Suprapubic skin (tissue), 4 donors: ENCODE data around the gene SIX3. TPM values are rescaled to one million over a fixed set of nuclear protein-coding genes. Genes with fewer than 3 reads are reported as not detected.

ENCODE experiments used
- DNase-seq, 2 donors: peaks; one replicate each; pipeline ENCODE4 v3.0.0-alpha.2; 2019; ENCODE audit warnings: low spot score in 2 of 2
- H3K27ac ChIP-seq: fragments of 200-600 bp; sonication (generic); one replicate; pipeline ENCODE4 v1.5.1; 2019
- H3K27me3 ChIP-seq: fragments of 200-600 bp; sonication (generic); one replicate; pipeline ENCODE4 v1.5.1; 2019
- H3K36me3 ChIP-seq: fragments of 200-600 bp; sonication (generic); one replicate; pipeline ENCODE4 v1.5.1; 2019
- H3K4me1 ChIP-seq: fragments of 200-600 bp; sonication (generic); one replicate; pipeline ENCODE4 v1.5.1; 2019
- H3K4me3 ChIP-seq: fragments of 200-600 bp; sonication (generic); one replicate; pipeline ENCODE4 v1.5.1; 2019; ENCODE audit warnings: mild to moderate bottlenecking
- H3K9me3 ChIP-seq: fragments of 200-600 bp; sonication (generic); one replicate; pipeline ENCODE4 v1.5.1; 2019
- CTCF ChIP-seq, 2 donors: fragments of 200-600 bp in 1 of 2; fragments of 450-650 bp in 1 of 2; sonication (generic) in 1 of 2; IDR thresholded peaks; one replicate each; pipeline ENCODE4 v1.5.1; 2016 to 2019; ENCODE audit warnings: antibody characterized with exemption in 2 of 2, mild to moderate bottlenecking in 1 of 2, moderate library complexity in 1 of 2
- EP300 ChIP-seq: sonication (generic); formaldehyde crosslinking; IDR thresholded peaks from one replicate; pipeline ENCODE4 v1.6.1; 2017; ENCODE audit warnings: antibody characterized with exemption
- POLR2A ChIP-seq, 2 donors: fragments of 450-650 bp; IDR thresholded peaks; one replicate each; pipeline ENCODE4 v1.6.1; 2017; ENCODE audit warnings: antibody characterized with exemption in 2 of 2, mild to moderate bottlenecking in 2 of 2, moderate library complexity in 2 of 2
- POLR2AphosphoS5 ChIP-seq, 3 donors: sonication (generic); formaldehyde crosslinking; IDR thresholded peaks; one replicate each; pipeline ENCODE4 v1.6.1; 2017; ENCODE audit warnings: antibody characterized with exemption in 3 of 3
- WGBS: methylation state at CpG from one replicate; pipeline ENCODE4 v1.1.5; 2018; 5-methylcytosine and 5-hydroxymethylcytosine counted together
- total RNA-seq, 4 donors: library from RNA; depleted of rRNA; stranded (reverse); fragments of >200 nt; gene quantifications; one replicate each; pipeline ENCODE4 v1.1.0, GENCODE V29; 2016

Gene SIX3
- total RNA-seq, 4 donors from 2014 or later: 0.38 TPM; not detected in 3

GRCh38 chr2:44940049-44940494 is 1.4 kb upstream of the SIX3 start:
- H3K9me3 ChIP-seq: no peaks in the 10 kb centered on the region
- DNase-seq: no peak
- 69% methylated on average over 14 of the region's 14 CpGs for WGBS
- peaks cover 68% of the 10 kb centered on the region for H3K4me1 ChIP-seq
- no peaks in the 10 kb centered on the region for H3K36me3 ChIP-seq
- no peak overlapping the region for H3K4me3 ChIP-seq
- TF ChIP-seq EP300 (no peak), CTCF (IDR thresholded peaks at IDR 0.05) (no peak), POLR2AphosphoS5 (IDR thresholded peaks at IDR 0.05) (no peak), POLR2A (IDR thresholded peaks at IDR 0.05) (no peak)
- no peak overlapping the region for H3K27ac ChIP-seq
- peaks cover 100% of the 10 kb centered on the region for H3K27me3 ChIP-seq

- Histone ChIP-seq H3K27ac (no peak overlapping the region), H3K4me1 (peaks cover 60% of the 10 kb centered on the region), H3K36me3 (no peaks in the 10 kb centered on the region), H3K27me3 (peaks cover 100% of the 10 kb centered on the region), H3K9me3 (no peaks in the 10 kb centered on the region), H3K4me3 (peak overlapping the region; percentile 46)
- no peak for DNase-seq
- no peak for TF ChIP-seq POLR2A (IDR thresholded peaks at IDR 0.05)
- 20% methylated on average over 21 of the region's 25 CpGs for WGBS
These were observed 604 bp upstream of the SIX3 start for GRCh38 chr2:44940732-44941464.

GRCh38 chr2:44942304-44943030 is 965 bp downstream of the SIX3 start:
- Histone ChIP-seq H3K4me1 (peaks cover 55% of the 10 kb centered on the region), H3K27me3 (peaks cover 97% of the 10 kb centered on the region)

GRCh38 chr2:44943031-44943692 is 1.7 kb downstream of the SIX3 start:
- Histone ChIP-seq H3K27ac (no peak overlapping the region), H3K4me1 (peaks cover 50% of the 10 kb centered on the region), H3K36me3 (no peaks in the 10 kb centered on the region), H3K27me3 (peaks cover 97% of the 10 kb centered on the region), H3K4me3 (peak overlapping the region; percentile 46), H3K9me3 (no peaks in the 10 kb centered on the region)
- no peak for DNase-seq
- 47% methylated on average over 28 of the region's 36 CpGs for whole genome bisulfite sequencing
- no peak for TF ChIP-seq POLR2AphosphoS5 (IDR thresholded peaks at IDR 0.05)
- no peak for TF ChIP-seq EP300
- no peak for TF ChIP-seq CTCF (IDR thresholded peaks at IDR 0.05)
- TF ChIP-seq POLR2A (IDR thresholded peaks at IDR 0.05): no peak

More at GRCh38 chr2:44942304-44943030, 965 bp downstream of the SIX3 start:
- Histone ChIP-seq H3K36me3 (no peaks in the 10 kb centered on the region), H3K4me3 (peak overlapping the region; percentile 46), H3K9me3 (no peaks in the 10 kb centered on the region), H3K27ac (no peak overlapping the region)
- WGBS: 7% methylated on average over 25 of the region's 69 CpGs
- DNase-seq: no peak
- TF ChIP-seq POLR2AphosphoS5 (IDR thresholded peaks at IDR 0.05) (no peak), POLR2A (IDR thresholded peaks at IDR 0.05) (no peak), EP300 (no peak), CTCF (IDR thresholded peaks at IDR 0.05) (no peak)

GRCh38 chr2:44943693-44944101 is 2.2 kb downstream of the SIX3 start:
- WGBS: 45% methylated on average over 10 of the region's 10 CpGs
- H3K27me3 ChIP-seq: peaks cover 97% of the 10 kb centered on the region
- H3K4me1 ChIP-seq: peaks cover 45% of the 10 kb centered on the region
- H3K4me3 ChIP-seq: no peak overlapping the region
- DNase-seq: no peak
- no peaks in the 10 kb centered on the region for H3K9me3 ChIP-seq
- H3K27ac ChIP-seq: no peak overlapping the region
- TF ChIP-seq POLR2A (IDR thresholded peaks at IDR 0.05) (no peak), EP300 (no peak), CTCF (IDR thresholded peaks at IDR 0.05) (no peak)
- no peaks in the 10 kb centered on the region for H3K36me3 ChIP-seq
